Measurements from ENCODE around the gene FBLN2. TPM values are rescaled to one million over a fixed set of nuclear protein-coding genes. Genes with fewer than 3 reads are reported as not detected.

The FBLN2 gene
- total and polyA plus RNA-seq, 2 of the 13 experiments (the other 11 are each of a cell fraction or from before 2014, with no cell fraction given): not detected

GRCh38 chr3:13657660-13658435, 108.9 kb downstream of the FBLN2 start (continued):
- TF ChIP-seq MXD4 (CRISPR knock-in tag; IDR thresholded peaks at IDR 0.05): no peak
- no peak for TF ChIP-seq CBX1 (IDR thresholded peaks at IDR 0.05; ENCODE audit: low read depth)
- TF ChIP-seq FOXA1 (IDR thresholded peaks at IDR 0.05): no peak
- no peak for TF ChIP-seq FOXA1 (CRISPR knock-in tag; IDR thresholded peaks at IDR 0.05)
- TF ChIP-seq, protein P1, sequence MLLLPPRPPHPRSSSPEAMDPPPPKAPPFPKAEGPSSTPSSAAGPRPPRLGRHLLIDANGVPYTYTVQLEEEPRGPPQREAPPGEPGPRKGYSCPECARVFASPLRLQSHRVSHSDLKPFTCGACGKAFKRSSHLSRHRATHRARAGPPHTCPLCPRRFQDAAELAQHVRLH (CRISPR knock-in tag; IDR thresholded peaks at IDR 0.05; ENCODE audit: borderline replicate concordance, low read depth): no peak

- DNase-seq (ENCODE audit: low spot score): no peak
- no peak overlapping the region for H3K4me3 ChIP-seq (replicated peaks in 1 of 3; ENCODE audit: insufficient read depth in 1 of 3, low read depth in 2 of 3, low read length in 3 of 3)
- no peak for FAIRE-seq
- H2AFZ ChIP-seq (ENCODE audit: low read length): no peak overlapping the region
- H3K27me3 ChIP-seq (ENCODE audit: control insufficient read depth in 1 of 2, insufficient read depth in 2 of 2, low read length in 2 of 2): peaks cover 6 to 48% of the 10 kb centered on the region in 2 experiments; a peak in 3 of 5 replicates
- no peaks in the 10 kb centered on the region for H3K4me1 ChIP-seq (ENCODE audit: insufficient read depth, low read length)
- no peak for ATAC-seq
- no peaks in the 10 kb centered on the region for H3K36me3 ChIP-seq (replicated peaks in 1 of 2; ENCODE audit: control insufficient read depth in 1 of 2, insufficient read depth in 2 of 2, low read length in 2 of 2)
- no peaks in the 10 kb centered on the region for H3K9me3 ChIP-seq (ENCODE audit: low read length)
- H3K9ac ChIP-seq (ENCODE audit: insufficient read depth, low read depth, low read length): no peak overlapping the region
- BruUV-seq (replicated peaks): no TSS peak
- 26% methylated on average over 5 of the region's 8 CpGs for WGBS (ENCODE audit: low lambda C conversion rate)
- TF ChIP-seq EED (CRISPR knock-in tag; IDR thresholded peaks at IDR 0.05) (no peak), MTF1 (CRISPR knock-in tag; IDR thresholded peaks at IDR 0.05) (no peak), ZNF501 (CRISPR knock-in tag; IDR thresholded peaks at IDR 0.05) (no peak), ZNF484 (CRISPR knock-in tag; IDR thresholded peaks at IDR 0.05; ENCODE audit: borderline replicate concordance, low read depth) (no peak)
- TF ChIP-seq, protein P2, sequence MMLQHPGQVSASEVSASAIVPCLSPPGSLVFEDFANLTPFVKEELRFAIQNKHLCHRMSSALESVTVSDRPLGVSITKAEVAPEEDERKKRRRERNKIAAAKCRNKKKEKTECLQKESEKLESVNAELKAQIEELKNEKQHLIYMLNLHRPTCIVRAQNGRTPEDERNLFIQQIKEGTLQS (CRISPR knock-in tag; IDR thresholded peaks at IDR 0.05): no peak
- in situ Hi-C loops (cut with HindIII; ENCODE audit: extremely low pct_ligation_motif_present, low pct_unique_long_range_greater_than_20kb) (loop anchor here (5.0 kb wide), 1 partner anchor 224 kb away; the partner anchor contains the start of gene WNT7A), intact Hi-C loops (cut with micrococcal nuclease; ENCODE audit: unreplicated experiment) (no loop called here)
- ChIA-PET CTCF (ENCODE audit: low intra/inter-chr PET ratio, low total read pairs) (interaction anchor here (1.3 kb wide), 2 partner anchors 11 to 222 kb away, joined by 4 to 5 read pairs; no protein-coding TSS in a partner anchor), POLR2A (no interaction called here)
- H3K79me2 ChIP-seq (ENCODE audit: insufficient read depth, low read length): no peaks in the 10 kb centered on the region
- H4K20me1 ChIP-seq (ENCODE audit: insufficient read depth, low read length): no peaks in the 10 kb centered on the region
- no peak overlapping the region for H3K27ac ChIP-seq (ENCODE audit: extremely low read length, insufficient read depth, low read length)
- H3K4me2 ChIP-seq (ENCODE audit: low read depth, low read length): no peak overlapping the region
Observed at GRCh38 chr3:13658681-13659080, 109.8 kb downstream of the FBLN2 start.

Data from HepG2 (cell line).